ENCODE measurements around the gene ACAD8.

ACAD8 gene

DNA sequence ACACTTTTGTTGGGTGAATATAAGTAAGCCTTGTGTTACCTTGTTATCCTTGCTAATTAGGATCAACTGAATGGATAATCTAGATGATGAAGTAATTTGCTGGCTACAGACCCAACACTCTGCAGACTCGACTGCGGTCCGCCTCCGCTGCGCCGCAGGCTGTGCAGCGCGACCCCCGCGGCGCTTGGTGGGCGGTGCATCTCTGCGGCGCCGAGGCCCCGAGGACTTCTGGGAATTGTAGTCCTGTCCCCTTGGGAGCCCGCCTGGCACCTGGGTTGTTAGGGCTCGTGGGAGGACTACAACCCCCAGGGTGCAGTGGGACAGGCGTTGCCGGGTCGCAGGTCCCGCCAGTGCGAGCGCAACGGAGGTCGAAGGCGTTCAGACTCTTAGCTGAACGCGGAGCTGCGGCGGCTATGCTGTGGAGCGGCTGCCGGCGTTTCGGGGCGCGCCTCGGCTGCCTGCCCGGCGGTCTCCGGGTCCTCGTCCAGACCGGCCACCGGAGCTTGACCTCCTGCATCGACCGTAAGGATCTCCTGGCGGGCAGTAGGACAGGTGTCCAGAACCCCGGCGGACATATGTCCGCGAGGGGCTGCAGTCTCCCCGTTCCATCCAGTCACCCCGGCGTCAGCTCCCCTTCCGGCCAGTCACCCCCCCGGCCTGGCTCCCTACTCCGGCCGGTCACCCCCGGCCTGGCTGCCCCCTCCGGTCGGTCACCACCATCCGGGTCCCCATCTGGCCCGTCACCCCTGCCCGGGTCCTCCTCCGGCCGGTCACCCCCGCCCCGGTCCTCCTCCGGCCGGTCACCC, at the start of gene ACAD8, which contains the start of gene THYN1:
Gene ACAD8, plus strand, starts transcription at position 381 of the 806 bp plus-strand sequence. Its CDS starts 33 bp downstream, at position 414.
Gene THYN1, minus strand, starts transcription at position 165 of the 806 bp plus-strand sequence. CDS start 470 bp downstream, outside the sequence.
- DNase-seq, result peak; percentile 90

DNA sequence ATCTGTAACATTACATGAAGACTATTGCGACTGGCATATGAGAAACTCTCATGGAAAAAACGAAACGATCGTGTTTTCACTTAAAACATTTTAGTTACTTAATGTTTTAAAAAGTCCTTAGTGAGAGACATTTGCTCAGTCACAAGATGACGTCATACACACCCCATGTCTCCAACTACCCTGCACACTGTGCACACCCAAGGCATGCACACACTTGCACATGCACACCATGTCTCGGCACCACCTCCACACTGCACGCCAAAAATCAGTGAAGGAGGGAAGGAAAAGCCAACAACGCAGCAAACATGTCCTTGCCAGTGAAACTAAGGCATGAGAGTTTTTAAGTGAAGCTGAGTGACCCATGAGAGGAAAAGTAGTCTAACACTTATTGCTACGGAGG, 47.6 kb upstream of the ACAD8 start:
- no peak for DNase-seq

- DNase-seq, result no peak
Observed at GRCh38 chr11:134206185-134206584, 47.2 kb upstream of the ACAD8 start.

GRCh38 chr11:134207538-134208239, 45.7 kb upstream of the ACAD8 start:
- DNase-seq, result peak; percentile 55

DNA sequence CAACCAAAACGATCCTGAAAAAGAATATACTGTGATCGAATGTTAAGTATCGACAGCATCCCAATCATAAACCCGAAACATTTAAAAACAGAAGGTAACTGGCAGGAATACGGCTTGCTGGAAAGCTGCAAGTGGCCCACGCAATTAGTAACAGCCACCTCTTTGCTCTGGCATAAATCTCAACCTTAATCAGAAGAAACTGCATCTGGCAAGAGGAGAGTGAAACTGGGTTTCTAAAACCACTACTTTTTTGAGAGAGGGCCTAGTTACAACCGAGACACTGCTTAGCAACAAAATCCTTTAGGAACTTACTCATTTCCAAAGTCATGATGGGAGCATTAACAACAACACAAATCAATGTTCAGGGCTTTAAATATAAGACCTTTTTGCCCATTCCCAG, 37.5 kb upstream of the ACAD8 start:
- DNase-seq, result no peak

DNA sequence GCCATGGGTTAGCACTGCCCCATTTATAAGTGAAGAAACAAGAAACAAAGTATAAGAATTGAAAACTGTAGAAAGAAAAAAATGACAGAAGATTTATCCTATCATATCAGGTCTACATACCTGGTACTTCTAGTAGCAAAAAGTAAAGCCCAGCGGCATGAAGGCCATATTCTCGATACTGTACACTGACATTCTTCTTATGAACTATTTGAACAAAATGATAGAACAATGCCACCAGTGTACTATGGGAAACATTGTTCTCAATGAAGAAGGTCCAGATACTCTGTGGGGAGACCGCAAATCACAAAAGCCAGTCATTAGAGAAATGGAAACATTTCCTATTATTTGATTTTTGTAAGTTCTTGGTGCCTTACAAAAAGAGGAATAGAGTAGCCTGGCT, 36.6 kb upstream of the ACAD8 start:
- no peak for DNase-seq

DNA sequence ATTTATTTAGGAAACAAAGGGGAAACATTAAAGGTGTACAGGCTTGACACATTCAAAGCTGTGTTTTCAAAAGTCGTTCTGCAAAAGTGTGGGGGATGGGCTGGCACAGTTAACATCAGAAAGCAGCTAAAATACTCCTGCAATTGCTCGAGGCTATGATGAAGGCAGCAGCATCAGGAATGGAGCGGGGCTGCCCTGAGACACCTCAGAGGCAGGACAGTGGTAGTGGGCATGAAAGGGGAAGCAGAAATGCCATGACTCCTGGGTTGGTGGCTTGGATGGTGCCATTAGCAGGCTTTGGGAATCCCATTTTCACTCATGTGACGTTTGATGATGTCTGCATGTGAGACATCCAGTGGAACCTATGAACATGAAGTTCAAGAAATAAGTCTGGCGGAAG, 30.2 kb upstream of the ACAD8 start:
- no peak for DNase-seq

GRCh38 chr11:134223836-134224709, 29.3 kb upstream of the ACAD8 start, which contains the start of the genes NCAPD3 and VPS26B:
TSS of gene NCAPD3 (minus strand) at chr11:134223967. CDS start at chr11:134223926, 41 bp downstream.
TSS of gene VPS26B (plus strand) at chr11:134224671. CDS start at chr11:134225123, 452 bp downstream.
- DNase-seq, result peak; percentile 93

GRCh38 chr11:134224710-134225664, 28.4 kb upstream of the ACAD8 start:
- DNase-seq, result peak; percentile 43

DNA sequence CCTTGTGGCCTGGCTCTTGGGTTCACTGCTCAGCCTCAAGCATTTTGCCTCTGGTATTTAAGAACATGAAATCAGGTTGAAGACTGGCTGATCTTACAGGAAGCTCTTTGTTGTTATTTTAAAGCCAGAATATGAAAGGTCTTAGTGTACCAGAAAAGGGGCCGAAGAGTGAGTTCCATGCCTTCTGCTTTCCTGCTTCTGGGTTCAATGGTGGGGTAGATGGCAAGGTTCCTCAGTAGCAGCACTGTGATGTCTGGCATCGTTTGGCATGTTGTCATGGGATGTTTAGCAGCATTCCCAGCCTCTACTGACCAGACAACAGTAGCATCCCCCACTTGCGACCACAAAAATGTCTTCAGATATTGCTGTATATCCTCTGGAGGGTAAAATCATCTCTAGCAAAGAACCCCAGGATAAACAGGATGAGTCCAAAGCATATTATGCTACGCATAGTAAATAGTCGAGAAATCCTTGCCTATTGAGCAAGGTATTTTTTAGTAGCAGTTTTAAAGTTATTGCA, 26.5 kb upstream of the ACAD8 start:
- no peak for DNase-seq

GRCh38 chr11:134228625-134229024, 24.7 kb upstream of the ACAD8 start:
- DNase-seq, result no peak

GRCh38 chr11:134229126-134229790, 24.1 kb upstream of the ACAD8 start:
- DNase-seq, result no peak

DNA sequence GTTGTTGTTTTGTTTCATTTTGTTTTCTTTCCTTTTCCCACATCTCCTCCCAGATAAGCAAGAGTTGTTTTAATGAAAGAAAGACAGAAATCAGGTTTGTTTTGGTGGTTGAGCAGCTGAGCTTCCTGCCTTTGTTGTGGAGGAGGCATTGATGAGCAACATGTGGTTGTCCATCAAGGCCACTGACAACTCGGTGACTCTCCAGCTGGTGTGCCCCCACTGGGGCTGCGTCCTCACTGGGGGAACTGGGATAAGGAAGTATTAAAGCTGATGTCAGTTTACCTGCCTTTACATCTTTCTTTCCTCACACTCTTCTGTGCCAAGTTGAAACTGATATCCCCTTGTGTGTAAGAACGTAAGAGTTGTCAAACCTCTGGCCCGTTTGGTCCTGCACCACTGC, 23.0 kb upstream of the ACAD8 start:
- no peak for DNase-seq

GRCh38 chr11:134231958-134232659, 21.3 kb upstream of the ACAD8 start:
- no peak for DNase-seq

- no peak for DNase-seq
Observed at GRCh38 chr11:134233729-134234179, 19.6 kb upstream of the ACAD8 start.

- DNase-seq, result no peak
Observed at GRCh38 chr11:134235399-134235798, 18.0 kb upstream of the ACAD8 start.

DNA sequence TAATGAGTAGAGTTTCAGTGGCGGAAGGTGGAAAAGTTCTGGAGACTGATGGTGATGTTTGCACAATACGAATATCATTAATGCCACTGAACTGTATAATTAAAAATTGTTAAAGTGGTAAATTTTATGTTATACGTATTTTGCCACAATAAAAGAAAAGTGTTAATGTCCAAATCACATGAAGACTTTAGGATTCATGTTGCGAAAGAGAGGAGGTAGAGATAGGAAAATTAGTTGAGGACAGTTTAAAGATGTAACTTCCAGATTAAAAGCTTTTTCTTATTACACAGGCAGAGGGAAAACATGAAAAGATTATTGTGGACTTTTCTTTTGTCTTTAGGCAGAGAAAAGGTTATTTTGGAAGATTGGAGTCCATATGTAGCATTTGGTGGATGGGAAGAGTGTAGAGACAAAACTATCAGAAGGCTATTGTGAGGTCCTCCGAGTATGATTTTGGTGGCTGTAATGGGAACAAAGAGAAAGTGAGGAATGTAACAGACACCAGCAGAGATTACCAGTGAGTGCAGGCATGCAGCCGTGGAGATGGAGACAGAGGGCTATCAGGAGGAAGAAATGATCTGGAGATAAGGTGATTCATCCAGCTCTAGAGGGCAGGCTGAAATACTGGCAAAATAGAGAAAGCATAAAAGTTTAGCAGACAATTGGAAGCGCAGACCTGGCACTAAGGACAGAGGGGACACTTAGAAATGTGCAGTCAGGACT, 16.4 kb upstream of the ACAD8 start:
- no peak for DNase-seq

- DNase-seq, result no peak
Observed at GRCh38 chr11:134237557-134237922, 15.8 kb upstream of the ACAD8 start.

DNA sequence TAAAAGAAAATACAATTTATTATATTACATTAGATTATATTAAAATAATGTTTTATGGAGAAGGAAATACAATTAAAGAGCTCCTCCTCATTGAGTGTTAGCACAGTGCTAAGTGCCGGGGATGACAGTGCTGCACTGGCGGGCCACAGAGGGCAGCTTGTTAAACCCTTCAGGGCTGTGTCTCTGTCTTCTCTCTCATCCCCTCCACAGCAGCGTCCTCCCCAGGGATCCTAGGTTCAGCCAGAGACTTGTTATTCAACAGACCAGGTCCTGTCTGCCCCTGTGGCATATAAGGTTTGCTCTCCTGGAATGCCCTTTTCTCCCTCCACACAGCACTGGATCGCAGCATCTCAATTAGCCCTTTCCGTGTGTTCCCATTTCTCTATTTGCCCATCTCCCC, 14.4 kb upstream of the ACAD8 start:
- DNase-seq, result no peak

All from activated T-cell treated with anti-CD3 and anti-CD28 coated beads for 4 hours (primary cell).